RCC 7860 (cell line): Measurements from ENCODE around the gene CDS2.

Experiments used
- DNase-seq: peaks from one replicate; pipeline ENCODE4 v3.0.0-alpha.2; 2015; ENCODE audit warnings: low spot score
- FAIRE-seq: peaks from 2 replicates; lab custom pipeline; 2012; peaks lifted over from hg19 to GRCh38; lab: Jason Lieb, UNC

CDS2 gene

DNA sequence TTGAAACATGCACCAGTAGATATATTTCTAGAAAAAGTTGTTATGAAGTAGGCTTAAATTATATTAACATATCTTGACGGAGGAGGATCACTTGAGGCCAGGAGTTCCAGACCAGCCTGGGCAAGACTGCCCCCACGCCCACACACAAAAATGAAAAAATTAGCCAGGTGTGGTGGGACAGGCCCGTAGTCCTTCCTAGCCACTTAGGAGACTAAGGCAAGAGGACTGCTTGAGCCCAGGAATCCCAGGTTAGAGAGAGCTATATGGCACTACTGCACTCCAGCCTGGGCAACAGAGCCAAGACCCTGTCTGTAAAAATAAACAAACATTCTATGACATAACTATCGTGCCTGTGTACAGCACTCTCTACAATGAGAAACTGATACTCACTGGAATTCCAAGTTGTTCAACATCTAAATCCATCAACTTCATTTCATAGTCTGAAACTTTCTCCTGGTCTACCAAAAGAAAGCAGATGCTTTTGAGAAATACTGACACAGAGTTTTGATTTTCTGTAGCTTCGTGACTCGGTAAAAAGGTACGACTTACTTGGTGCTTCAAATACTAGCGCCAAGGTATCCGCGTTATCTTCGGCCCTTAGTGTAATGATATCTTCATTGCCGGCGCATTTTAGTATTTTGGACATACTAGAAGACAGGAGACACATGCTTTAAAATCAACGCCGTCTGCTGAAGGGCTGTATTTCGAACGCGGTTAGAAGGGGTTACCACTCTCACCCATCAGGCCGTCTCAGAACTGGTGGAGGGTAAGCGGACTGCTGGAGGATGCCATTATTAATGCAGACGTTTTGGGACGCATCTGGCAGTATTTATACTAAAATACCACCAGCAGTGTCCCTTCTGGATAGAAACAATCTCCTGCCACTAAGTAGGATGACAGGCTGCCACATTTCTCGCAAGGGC, 8.3 kb upstream of the CDS2 start:
- FAIRE-seq (no peak), DNase-seq (no peak)

DNA sequence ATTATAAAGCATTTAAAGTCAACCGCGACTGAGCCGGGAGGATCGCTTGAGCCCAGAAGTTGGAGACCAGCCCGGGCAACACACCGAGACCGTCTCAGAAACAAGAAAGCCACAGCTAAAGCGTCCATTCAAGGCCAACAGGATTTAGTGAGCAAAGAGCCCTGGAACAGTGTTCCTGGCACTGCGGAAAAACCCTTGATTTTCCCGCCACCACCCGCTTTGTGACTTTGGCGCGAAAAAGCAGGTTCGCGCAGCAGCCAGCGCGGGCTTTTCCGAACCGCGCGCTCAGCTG, 7.7 kb upstream of the CDS2 start:
- FAIRE-seq (no peak), DNase-seq (no peak)

DNA sequence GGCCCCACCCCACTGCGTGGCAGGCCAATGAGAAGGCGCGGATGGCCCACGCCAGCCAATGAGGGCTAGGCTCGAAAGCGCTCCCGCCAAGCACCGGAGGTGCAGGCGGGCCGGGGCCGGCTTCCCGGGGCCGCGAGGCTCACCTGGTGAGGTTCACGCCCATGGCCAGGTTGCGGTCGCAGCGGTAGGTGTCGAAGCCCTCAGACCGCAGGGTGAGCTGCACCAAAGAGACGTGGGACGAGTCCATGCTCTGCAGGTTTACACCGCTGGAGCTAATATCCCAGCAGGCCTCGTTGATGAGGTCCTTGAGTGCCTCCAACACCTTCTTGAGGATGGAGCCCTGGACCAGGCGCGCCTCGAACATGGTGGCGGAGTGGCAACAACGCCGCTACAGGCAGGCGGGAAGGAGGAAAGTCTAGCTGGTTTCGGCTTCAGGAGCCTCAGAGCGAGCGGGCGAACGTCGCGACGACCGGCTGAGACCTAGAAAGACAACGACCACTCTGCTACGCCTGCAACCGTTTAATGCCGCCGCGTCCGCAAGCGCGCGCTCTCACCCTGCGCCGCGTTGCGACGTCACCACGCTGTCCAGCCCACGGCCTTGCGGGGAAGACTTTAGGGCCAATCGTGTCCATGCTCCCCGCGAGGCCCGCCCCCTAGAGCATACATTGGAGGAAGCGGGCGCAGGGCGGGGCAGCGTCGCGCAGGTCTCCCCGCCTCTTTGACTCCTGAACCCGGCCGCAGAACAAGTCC, 7.2 kb upstream of the CDS2 start, which contains the start of gene PCNA:
TSS of gene PCNA (minus strand) at position 524 of the 750 bp plus-strand sequence. CDS start at position 364, 160 bp downstream.
- DNase-seq (peak; percentile 92), FAIRE-seq (peak; percentile 82)

DNA sequence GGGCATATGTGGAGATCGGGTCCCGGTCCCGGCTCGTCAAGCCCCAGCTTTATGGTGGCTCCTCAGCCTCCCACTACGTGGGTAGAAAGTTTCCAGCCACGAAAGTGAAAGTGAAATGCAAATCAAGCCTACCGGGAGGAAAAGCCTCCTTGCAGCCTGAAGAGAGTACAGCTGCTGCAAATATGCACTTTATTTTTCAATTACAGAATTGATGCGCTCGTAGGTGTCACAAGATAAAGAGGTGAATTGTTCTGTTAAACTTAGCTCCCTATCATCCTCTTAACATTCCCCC, 6.7 kb upstream of the CDS2 start:
- no peak for DNase-seq
- no peak for FAIRE-seq

DNA sequence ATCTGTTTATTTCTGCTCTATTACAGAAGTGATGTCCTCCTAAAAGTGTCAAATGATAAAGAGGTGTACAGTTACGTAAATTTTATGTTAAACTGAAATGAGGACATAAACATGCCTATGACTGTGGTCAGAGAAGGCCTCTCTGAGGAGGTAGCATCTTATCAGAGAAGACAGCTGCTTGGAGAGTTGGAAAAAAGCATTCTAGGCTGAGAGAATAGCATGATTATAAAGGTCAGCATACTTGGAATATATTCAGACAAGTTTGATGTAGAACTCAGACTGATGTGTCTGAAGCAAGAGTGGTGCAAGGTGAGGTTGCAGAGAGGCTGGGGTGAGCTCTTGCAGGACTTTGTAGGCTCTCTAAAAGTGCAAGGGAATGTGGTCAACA, 3.9 kb upstream of the CDS2 start:
- DNase-seq (no peak), FAIRE-seq (no peak)

DNA sequence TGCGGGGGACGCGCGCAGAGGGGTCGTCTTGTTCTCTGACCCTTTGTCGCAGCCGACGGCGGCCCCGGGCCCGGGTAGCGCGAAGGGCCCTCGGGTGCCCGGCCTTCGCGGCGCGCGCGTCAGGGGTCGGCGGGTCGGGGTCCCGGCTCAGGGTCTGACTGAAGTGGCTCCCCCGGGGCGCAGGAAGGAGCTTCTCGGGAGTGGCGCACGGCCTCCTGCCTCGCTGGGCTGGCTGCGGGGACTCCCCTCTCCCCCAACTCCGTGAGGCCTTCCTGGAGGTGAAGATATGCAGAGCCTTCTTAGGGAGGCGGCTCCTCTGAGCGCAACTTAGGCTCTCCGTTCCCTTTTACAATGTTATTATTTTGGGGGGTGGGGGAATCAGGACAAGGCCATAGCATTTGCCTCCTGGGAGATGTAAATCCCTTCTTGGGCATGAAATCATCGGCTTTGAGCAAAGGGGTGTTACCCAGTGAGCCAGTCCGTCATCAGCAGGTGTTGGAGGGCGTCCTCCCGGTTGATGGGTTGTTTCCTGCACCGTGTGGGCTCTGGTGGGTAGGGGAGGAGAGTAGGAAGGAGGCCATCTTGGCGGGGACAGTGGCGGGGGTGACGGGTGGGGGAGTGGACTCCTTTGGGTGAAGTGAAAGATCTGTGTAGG, 523 bp downstream of the CDS2 start:
- DNase-seq (peak; percentile 9), FAIRE-seq (no peak)

DNA sequence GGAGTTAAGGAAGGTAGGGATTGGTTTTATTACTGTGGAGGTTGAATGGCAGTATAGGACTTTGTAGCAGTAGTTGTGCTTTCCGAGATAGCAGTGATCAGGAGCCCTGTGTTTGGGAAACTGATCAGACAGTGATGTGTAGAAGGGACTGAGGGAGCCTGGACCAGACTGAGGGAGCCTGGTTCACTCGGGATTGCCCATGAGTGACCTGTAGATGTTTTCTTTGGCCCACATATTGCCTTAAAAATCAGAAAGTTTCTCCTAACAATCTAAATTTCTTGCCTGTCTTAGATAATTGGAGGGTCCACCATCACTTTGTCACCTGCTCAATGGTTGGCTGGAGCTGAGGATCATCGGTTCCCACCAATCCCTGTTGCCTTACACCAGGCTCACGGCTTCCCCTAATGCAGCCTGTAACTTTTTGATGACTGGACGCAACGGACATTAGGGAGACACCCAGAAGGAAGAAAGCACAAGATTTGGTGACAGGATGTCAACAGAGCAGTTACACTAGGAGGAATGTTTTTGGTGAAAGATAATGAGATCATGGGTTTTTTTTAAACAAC, 1.1 kb downstream of the CDS2 start:
- no peak for DNase-seq
- no peak for FAIRE-seq

DNA sequence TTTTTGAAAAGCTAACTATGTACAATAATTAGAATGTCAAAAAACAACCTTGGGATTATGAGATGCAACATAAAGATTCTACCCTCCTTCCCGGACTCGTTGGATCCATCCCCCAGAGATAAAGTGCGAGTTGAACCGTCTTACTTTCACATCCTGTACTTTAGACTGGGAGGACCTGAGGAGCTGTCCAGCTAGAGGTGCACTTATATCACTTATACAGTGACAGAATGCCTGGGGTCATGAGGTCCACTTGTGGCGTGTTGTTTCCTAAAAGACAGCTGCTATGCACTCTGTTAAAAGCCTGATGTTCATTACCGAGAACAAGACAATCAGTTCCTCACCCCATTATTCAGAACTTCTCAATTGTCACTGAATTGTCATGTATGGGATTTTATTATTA, 2.1 kb downstream of the CDS2 start:
- DNase-seq (no peak), FAIRE-seq (no peak)

DNA sequence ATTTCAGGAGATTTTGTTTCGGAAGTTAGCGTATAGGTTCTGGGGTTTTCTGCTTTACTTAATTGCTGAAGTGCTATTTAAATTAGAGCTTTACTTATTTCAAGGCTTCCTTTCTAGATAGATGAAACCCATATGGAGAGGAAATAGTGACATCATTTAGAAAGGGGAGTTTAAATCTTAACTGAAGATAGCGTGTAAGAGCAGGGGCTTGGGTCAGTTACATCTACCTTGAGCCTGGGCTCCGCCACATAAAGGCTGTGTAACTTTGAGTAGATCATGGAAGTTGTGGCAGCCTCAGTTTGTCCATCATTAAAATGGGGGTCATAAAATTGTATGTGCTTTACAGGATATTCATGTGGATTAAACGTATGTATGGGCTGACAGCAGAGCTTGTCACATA, 4.7 kb downstream of the CDS2 start:
- DNase-seq = no peak
- FAIRE-seq = no peak

DNA sequence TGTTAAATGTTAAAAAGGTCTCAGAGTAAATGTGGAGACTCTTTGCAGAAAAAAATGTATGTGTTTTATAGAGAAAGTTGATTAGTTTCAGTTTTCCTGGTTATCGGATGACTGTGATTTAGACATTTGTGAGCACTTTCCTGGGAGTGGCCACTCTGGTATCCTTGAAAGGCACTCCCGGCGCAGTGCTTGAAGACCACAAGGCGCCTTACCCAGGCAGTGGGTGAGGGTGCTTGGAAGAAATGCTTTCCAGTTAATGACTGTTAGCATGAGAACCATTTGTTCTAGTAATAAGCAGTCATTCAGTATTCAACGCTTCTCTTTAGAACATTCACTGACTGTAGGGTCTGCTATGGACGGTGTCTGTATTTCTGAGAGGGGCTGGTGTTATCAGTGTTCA, 7.2 kb downstream of the CDS2 start:
- no peak for FAIRE-seq

DNA sequence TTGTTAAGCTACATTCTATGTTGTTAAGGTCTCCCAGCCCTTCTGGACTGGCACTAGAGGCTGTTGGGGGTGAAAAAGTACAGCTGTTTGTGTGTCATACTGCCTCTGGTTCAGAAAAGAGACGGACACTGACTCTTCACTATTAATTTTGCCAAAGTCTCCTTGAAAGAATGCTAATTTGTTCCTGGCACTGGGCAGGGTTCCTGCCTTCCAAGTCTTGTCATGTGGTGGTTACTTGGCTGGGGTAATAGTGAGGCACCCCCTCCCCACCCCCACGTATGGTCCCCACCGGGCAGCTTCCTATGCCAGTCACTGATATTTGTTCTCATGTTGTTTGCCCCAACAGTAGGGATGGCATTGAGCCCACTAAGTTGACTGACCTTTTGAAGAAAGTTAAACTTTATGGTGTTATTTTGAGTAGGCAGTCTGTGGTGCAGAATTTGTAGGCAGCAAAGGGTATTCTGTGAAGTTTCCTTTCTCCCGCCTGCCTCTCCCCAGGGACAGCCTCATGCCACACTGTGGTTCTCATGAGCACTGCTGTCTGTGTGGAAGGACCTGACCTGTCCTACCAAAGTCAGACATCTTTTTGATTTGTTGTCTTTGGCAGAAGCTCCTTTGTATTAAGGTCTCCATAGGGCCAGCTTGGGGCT, 8.7 kb downstream of the CDS2 start:
- FAIRE-seq = no peak

More for the DNA sequence above, 7.2 kb downstream of the CDS2 start:
- DNase-seq = no peak

DNA sequence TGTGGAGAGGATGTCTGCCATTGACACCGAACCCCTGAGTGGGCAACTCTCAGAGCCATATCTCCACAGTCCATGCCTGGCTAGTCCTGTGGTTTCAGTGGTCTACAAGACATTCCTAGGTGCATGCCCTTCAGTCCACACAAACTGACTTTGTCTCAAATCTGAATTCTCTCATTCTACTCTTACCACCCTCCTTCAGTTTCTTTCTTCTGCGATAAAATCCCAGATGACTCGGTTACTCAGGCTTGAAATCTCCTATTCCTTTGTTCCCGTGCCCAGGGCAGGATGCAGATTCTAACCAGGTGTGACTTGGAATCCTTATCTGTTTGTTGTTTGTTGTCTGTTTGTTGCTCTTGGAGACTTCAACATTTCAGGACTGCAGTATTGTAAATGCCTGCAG, 9.3 kb downstream of the CDS2 start:
- peak; percentile 59 for DNase-seq
- FAIRE-seq = peak; percentile 82

More for the DNA sequence above, 8.7 kb downstream of the CDS2 start:
- DNase-seq = no peak

DNA sequence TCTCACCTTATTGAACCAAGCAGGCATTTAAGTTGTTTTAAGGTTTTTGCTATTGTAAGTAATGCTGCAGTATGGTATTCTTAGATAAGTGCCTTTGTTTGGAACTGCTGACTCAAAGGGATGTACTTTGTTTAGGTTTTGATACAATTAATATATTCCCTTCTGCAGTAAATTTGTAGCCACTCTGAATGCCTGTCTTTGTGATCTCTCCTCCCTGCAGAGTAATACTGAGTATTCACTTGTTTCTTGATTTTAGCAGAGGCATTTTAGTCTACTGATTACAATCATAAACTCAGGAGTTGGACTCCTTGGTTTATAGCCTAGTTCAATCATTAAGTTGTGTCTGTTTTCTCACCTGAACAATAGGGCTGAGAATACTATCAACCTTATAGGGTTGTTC, 13.4 kb downstream of the CDS2 start:
- FAIRE-seq (no peak), DNase-seq (no peak)

DNA sequence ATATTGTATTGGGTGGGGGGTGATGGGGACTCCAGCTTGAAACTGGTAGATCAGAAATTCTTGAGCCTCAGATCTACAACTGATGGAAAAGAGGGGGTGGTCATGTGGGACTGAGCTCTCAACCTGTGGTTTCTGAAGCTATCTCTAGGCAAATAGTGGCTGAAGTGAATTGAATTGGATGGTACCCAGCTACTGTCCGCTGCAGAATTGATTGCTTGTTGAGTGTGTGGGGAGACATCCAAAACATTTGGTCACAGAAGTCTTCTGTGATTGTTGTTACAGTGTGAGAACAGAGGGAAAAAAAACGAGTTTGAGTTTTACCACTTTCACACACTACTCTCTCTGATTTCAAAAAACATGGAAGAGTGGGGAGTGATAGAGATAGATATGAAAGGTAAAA, 14.8 kb downstream of the CDS2 start:
- no peak for DNase-seq
- no peak for FAIRE-seq

DNA sequence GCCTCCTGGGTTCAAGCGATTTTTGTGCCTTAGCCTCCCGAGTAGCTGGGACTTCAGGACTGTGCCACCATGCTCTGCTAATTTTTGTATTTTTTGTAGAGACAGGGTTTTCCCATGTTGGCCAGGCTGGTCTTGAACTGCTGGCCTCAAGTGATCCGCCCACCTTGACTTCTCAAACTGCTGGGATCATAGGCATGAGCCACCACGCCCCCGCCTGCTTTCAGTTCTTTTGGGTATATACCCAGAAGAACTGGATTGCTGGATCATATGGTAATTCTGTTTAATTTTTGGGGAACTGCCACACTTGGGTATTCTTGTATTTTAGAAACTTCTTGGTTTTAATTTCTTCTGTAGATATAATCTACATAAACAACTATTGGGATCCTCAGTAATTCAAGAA, 17.0 kb downstream of the CDS2 start:
- DNase-seq (no peak), FAIRE-seq (no peak)

DNA sequence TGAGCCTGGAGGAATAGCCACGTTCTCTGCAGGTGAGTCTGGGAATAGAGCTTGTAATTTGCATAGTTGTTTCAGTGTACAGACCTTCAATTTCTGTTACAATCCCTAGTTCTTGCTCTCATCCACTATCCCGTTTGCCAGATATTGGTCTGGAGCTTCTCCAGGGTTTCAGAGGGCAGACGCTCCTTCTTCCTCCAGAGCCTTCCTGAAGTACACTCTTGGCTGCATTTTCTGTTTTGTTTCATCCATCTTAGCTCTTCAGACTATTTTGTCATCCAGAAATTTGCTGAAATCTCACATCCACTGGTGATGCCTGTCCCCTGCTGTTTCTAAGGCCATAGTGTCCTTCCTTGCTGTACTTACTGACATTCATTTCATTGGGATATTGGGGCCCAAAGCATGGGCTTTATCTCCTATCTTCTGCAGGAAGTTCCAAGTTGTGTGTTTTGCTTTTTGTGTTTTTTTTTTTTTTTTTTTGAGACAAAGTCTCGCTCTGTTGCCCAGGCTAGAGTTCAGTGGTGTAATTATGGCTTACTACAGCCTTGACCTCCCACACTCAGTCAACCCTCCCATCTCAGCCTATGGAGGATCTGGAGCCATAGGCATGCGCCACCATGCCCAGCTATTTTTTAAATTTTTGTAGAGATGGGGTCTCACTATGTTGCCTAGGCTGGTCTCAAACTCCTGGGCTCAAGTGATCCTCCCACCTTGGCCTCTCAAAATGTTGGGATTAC, 18.7 kb downstream of the CDS2 start:
- FAIRE-seq (peak; percentile 45), DNase-seq (peak; percentile 21)

DNA sequence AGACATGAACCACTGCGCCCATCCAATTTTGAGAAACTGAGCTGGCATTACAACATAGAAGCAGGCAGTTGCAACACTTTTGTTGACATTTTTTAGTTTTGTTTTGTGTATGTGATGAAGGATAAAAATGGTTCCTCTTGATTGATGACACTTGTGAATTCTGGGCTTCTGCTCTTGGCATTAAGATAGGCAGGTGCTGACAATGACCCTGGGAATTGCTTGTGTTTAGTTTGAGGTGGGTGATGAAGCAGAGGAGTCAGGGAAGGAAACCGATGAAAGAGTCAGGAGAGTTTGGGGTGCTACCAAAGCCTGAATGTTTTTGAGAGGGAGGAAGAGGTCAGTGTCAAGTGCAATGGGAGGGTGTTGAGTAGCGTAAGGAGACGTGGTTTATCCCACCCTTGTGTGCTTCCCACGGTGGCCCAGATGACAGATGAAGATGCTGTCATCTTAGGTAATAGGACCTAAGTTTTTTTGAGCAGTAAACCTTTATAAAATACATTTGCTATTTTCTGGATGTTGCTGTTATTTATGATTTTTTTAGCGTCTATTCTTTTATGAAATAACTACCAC, 19.4 kb downstream of the CDS2 start:
- FAIRE-seq (no peak), DNase-seq (no peak)

DNA sequence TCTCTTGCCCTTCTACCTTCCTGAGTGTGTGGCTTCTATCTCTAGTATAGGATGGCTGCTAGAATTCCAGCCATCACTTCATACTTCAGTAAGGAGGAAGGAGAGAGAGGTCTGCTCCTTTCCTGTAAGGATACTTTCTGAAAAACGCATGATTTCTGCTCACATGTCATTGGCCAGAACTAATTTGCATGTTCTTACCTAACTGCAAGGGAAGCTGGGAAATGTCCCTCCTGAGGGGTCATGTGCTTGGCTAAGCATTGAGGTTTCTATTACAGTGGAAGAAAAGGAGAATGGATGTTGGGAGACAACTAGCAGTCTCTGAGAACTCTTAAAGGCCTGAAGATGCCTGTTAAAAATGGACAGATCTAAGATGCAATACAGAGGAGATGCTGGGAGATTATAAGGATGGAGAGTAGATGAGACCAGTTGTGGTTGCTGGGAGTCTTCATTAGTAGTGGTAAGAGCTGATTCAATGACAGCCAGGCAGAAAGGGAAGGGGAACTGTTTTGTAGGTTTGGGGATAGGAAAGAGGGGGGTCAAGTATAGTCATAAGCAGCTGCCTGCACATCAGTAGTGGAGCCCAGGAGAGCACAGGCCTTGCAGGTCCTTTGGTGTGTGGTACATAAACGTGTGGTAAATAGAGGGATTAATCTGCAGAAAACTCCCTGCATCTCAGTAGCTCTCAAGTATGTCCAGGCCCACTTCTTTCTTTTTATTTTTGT, 20.2 kb downstream of the CDS2 start:
- DNase-seq = no peak
- FAIRE-seq = no peak

DNA sequence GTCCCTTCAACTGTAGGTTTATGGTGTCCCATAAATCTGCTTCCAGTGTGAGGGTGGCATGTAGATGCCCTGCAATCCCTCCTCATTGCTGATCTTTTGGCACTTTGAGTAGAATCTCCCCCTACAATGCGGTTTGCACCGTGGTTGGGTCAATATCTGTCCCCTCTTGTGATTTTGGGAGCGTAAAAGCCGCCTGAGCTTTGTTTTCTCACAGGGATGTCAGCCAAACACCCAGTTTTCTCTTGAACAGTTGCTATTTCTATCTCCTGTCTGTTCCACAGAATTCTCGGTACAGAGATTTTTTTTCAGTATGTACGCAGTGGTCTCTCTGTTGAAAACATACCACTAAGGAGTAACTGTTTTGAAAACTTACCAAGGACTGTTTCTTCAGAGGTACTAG, 21.8 kb downstream of the CDS2 start:
- DNase-seq (no peak), FAIRE-seq (no peak)

DNA sequence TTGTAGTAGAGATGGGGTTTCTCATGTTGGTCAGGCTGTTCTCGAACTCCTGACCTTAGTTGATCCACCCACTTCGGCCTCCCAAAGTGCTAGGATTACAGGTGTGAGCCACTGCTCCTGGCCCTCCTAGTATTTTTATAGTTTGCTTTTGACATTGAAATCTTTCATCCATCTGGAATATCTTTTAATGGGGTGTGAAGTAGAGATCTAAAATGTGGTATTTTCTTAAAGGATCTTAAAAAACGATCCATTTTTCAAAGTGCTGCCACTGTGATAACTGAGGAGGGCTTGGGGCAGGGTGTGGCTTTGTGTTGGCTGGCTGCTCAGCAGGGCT, 23.1 kb downstream of the CDS2 start:
- FAIRE-seq (no peak), DNase-seq (no peak)
